Stimulated activated CD4-positive, alpha-beta T cell treated with anti-CD3 and anti-CD28 coated beads, Interleukin-4, amount 100 ng/mL, for 48 hours (primary cell): ENCODE results near the gene TMEM130.

Source experiments
- DNase-seq, 2 donors: peaks; one replicate each; pipeline ENCODE4 v3.0.0-alpha.2; 2020; ENCODE audit warnings: low read depth in 2 of 2

The TMEM130 gene

GRCh38 chr7:98808751-98809460 is 60.9 kb downstream of the TMEM130 start:
- no peak for DNase-seq

GRCh38 chr7:98807068-98808048 is 62.5 kb downstream of the TMEM130 start:
- DNase-seq, result no peak

DNA sequence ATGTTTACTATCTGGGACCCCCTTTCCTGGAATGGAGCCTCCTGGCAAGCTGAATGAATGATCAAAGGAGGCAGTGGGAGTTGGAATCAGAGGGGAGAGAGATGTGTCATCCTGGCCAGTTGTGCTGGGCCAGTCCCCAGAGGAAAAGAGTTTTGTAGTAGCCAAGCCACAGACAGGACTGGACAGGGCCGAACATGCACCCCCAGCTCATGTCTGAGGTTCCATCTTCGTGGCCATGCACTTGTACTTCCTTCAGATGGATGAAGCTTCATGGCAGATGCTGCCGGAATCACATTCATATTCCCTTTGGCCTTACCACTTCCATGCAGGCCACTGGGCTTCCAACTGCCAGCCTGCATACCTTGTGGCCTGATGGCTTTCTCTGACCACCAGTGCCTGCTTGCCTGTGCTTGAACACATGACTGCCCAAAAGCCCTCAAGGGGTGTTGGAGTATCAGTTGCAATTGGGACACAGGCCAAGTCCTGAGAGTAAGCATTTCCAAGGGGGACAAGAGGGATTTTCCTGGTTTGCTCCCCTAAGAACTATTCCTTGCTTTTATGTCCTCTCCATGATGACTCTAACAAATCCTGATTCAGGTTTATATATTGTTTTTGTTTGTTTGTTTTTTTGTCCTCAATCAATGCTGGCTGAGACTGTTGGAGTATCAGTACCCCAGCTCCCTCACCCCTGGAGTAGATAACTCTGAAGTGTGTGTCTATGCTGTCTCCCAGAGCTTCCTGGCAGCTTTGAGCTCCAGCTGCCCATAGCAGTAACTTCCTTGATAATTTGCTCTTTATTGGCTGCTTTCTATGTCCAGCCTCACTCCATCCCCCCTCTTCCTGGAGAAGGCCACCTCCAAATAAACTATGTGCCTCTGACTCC is 63.6 kb downstream of the TMEM130 start:
- no peak for DNase-seq

DNA sequence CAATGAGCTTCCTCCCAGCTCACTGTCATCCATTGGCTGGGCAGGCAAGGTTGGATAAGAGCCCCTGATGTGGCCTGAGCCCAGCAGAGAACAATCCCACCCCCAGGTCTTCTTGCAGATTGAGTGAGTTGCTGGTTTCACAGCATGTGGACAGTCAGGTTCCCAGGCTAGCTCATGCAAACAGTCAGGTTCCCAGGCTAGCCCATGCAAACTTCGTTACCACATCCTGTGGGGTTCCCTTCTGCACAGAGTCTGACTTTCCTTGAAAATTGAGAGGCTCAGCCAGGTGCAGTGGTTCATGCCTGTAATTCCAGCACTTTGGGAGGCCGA is 67.1 kb downstream of the TMEM130 start:
- DNase-seq, result no peak

GRCh38 chr7:98802088-98802780 is 67.6 kb downstream of the TMEM130 start:
- DNase-seq, result peak in 1 of 2 donors; percentile 8

- DNase-seq, result no peak
Measured at GRCh38 chr7:98800996-98801395, 68.8 kb downstream of the TMEM130 start.

DNA sequence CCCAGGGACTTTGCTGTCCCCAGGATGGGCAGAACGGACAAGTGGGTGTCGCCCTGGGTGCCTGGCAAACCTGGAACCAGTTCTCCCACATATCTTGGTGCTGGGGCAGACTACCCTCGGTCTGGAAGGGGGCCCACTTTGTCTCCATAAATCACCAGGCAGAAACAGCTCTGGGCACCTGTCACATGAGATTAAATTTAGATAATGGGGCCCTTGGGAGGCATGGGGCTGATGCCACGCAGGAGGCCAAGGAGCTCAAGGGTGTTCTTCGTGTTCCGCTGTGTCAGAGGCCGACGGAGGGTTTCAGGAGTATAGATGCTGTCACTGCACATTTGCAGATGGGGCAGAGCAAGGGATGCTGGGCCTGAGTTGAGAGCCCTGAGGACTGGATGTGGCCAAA is 72.7 kb downstream of the TMEM130 start:
- DNase-seq, result no peak
